ENCODE results near the gene SPAG16.

DNA sequence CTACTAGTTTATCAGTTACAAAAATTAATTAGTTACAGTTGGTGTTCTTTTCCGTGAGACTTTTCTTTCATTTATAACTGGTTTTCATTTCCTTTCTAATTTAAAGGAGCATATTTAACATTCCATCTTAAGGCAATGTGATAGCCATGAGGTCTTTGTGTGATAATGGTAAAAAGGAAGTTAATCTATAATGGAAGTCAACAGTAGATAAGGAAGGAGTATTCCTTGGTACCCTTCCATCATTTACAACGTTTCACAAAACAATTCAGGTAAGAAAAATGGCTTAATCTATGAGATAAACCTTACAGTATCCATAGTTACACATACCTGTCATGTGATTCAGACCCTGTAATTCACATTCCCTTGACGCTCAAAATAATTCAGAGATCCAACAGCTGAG, 601.2 kb downstream of the SPAG16 start:
- TF ChIP-seq EZH2 (IDR thresholded peaks at IDR 0.05) (no peak), POLR2AphosphoS5 (IDR thresholded peaks at IDR 0.05; ENCODE audit: borderline replicate concordance, low read depth, low read length) (no peak)
